GM19351 (cell line): Measurements from ENCODE around the gene TNFAIP8L2.
"Not testable (repeated sequence)": the region's sequence is repeated elsewhere in the genome, so short reads cannot be mapped to it uniquely, and the experiment has no call there.

ENCODE experiments used
- ATAC-seq: cut with Tn5 transposase; IDR thresholded peaks from one replicate; pipeline ENCODE4 v1.9.1; 2021; ENCODE audit warnings: mild to moderate bottlenecking, moderate library complexity; ENCODE audit not compliant: unreplicated experiment

Gene TNFAIP8L2

GRCh38 chr1:151188667-151189066 is 32.2 kb downstream of the TNFAIP8L2 start:
- ATAC-seq = not testable (repeated sequence)

- ATAC-seq = peak; percentile 83
These were observed 33.4 kb downstream of the TNFAIP8L2 start, which contains the start of gene VPS72 for GRCh38 chr1:151189637-151190445. VPS72 (minus strand) TSS chr1:151190197; CDS start chr1:151190121, 76 bp downstream.

- ATAC-seq = no peak
These were observed 35.6 kb downstream of the TNFAIP8L2 start for GRCh38 chr1:151192047-151192446.

- ATAC-seq = no peak
These were observed 36.9 kb downstream of the TNFAIP8L2 start for GRCh38 chr1:151193304-151193703.

- ATAC-seq = no peak
These were observed 37.4 kb downstream of the TNFAIP8L2 start for GRCh38 chr1:151193856-151194255.

GRCh38 chr1:151194894-151195594 is 38.6 kb downstream of the TNFAIP8L2 start:
- not testable (repeated sequence) for ATAC-seq

GRCh38 chr1:151196292-151196800 is 39.9 kb downstream of the TNFAIP8L2 start:
- no peak for ATAC-seq

- no peak for ATAC-seq
These were observed 41.4 kb downstream of the TNFAIP8L2 start for GRCh38 chr1:151197863-151198253.

GRCh38 chr1:151198254-151199127 is 42.0 kb downstream of the TNFAIP8L2 start, which contains the start of gene PIP5K1A:
PIP5K1A (plus strand) TSS chr1:151198552; CDS start chr1:151198997, 445 bp downstream.
- peak; percentile 86 for ATAC-seq

- ATAC-seq = no peak
These were observed 43.6 kb downstream of the TNFAIP8L2 start for GRCh38 chr1:151199873-151200581.

GRCh38 chr1:151205381-151205965 is 49.0 kb downstream of the TNFAIP8L2 start:
- not testable (repeated sequence) for ATAC-seq
